Measurements from ENCODE around the gene APPL2.

The APPL2 gene

DNA sequence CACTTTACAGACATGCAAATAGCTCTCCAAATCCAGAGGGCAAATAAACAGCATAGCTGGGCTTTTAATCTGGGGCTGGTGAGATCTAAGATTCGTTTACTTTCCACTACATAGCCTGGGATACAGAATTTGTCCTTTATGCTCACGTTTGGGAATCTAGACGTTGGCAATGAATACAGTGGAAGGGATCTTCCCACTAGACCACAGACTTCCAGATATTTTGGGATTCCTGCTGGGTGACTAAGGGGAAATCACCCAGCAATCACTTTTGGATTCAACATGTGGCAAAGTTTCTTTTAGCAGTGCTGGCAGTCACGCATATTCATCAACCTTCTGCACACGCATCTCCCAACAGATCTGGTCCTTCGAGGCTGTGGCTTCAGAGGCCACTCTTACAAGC, 23.5 kb downstream of the APPL2 start:
- H3K36me3 ChIP-seq (replicated peaks in 1 of 2; ENCODE audit: control insufficient read depth in 2 of 2, insufficient read depth in 2 of 2, low read length in 2 of 2) = peaks cover 8 to 93% of the 10 kb centered on the region in 2 donors
- H3K9me3 ChIP-seq (replicated peaks in 1 of 2; ENCODE audit: control insufficient read depth in 2 of 2, insufficient read depth in 1 of 2, low read depth in 1 of 2, low read length in 2 of 2) = peaks cover 0 to 3% of the 10 kb centered on the region in 2 donors
- H4K8ac ChIP-seq (ENCODE audit: low read depth, low read length) = no peak overlapping the region
- no peaks in the 10 kb centered on the region for H3K27me3 ChIP-seq (ENCODE audit: control insufficient read depth in 3 of 3, insufficient read depth in 3 of 3, low read depth in 1 of 3, low read length in 3 of 3)
- no peak overlapping the region for H2BK12ac ChIP-seq (ENCODE audit: low read length)
- H3K18ac ChIP-seq (ENCODE audit: low read length) = no peak overlapping the region
- no peak overlapping the region for H4K91ac ChIP-seq (ENCODE audit: low read depth, low read length, poor library complexity)
- H3K4me2 ChIP-seq (ENCODE audit: insufficient read depth, low read length, poor library complexity, severe bottlenecking) = no peak overlapping the region
- no CpG with 5 or more reads among the region's 6 CpGs for WGBS, 2 donors (ENCODE audit: extremely low coverage in 2 of 2, insufficient read length in 2 of 2, insufficient replicate concordance in 1 of 2)
- DNase-seq (ENCODE audit: low spot score) = no peak
- H2BK120ac ChIP-seq (ENCODE audit: low read depth, low read length) = no peak overlapping the region
- no peak overlapping the region for H3K27ac ChIP-seq (replicated peaks; ENCODE audit: low read length)
- no peak overlapping the region for H3K14ac ChIP-seq (ENCODE audit: low read length)
- H2AFZ ChIP-seq (ENCODE audit: low read length) = no peak overlapping the region
- no peaks in the 10 kb centered on the region for H3K79me1 ChIP-seq (ENCODE audit: low read depth, low read length)
- no peak overlapping the region for H2AK5ac ChIP-seq (ENCODE audit: low read depth, low read length)
- H2BK5ac ChIP-seq (ENCODE audit: low read length) = no peak overlapping the region
- H3K4ac ChIP-seq (ENCODE audit: low read length) = no peak overlapping the region
- no peak overlapping the region for H2BK15ac ChIP-seq (ENCODE audit: low read length)
- no peak overlapping the region for H3K9ac ChIP-seq (ENCODE audit: low read depth, low read length, poor library complexity)
- H3K4me1 ChIP-seq (ENCODE audit: control insufficient read depth in 2 of 2, insufficient read depth in 1 of 2, low read depth in 1 of 2, low read length in 2 of 2) = no peaks in the 10 kb centered on the region
- H3K23ac ChIP-seq (ENCODE audit: low read depth, low read length, poor library complexity) = no peak overlapping the region
- H3K4me3 ChIP-seq (ENCODE audit: low read length in 2 of 2) = no peak overlapping the region

GRCh38 chr12:105209091-105209490, 26.9 kb downstream of the APPL2 start:
- Histone ChIP-seq H2BK12ac (ENCODE audit: low read length) (no peak overlapping the region), H4K8ac (ENCODE audit: low read depth, low read length) (no peak overlapping the region), H2AFZ (ENCODE audit: low read length) (no peak overlapping the region), H3K79me1 (ENCODE audit: low read depth, low read length) (no peaks in the 10 kb centered on the region), H3K4me2 (ENCODE audit: insufficient read depth, low read length, poor library complexity, severe bottlenecking) (no peak overlapping the region), H2BK15ac (ENCODE audit: low read length) (no peak overlapping the region), H3K4me3 (ENCODE audit: low read length in 2 of 2) (no peak overlapping the region), H3K27ac (replicated peaks; ENCODE audit: low read length) (no peak overlapping the region), H3K4me1 (ENCODE audit: control insufficient read depth in 2 of 2, insufficient read depth in 1 of 2, low read depth in 1 of 2, low read length in 2 of 2) (no peaks in the 10 kb centered on the region), H2AK5ac (ENCODE audit: low read depth, low read length) (no peak overlapping the region), H4K91ac (ENCODE audit: low read depth, low read length, poor library complexity) (no peak overlapping the region), H3K9me3 (replicated peaks in 1 of 2; ENCODE audit: control insufficient read depth in 2 of 2, insufficient read depth in 1 of 2, low read depth in 1 of 2, low read length in 2 of 2) (no peaks in the 10 kb centered on the region), H3K9ac (ENCODE audit: low read depth, low read length, poor library complexity) (no peak overlapping the region), H2BK5ac (ENCODE audit: low read length) (no peak overlapping the region), H2BK120ac (ENCODE audit: low read depth, low read length) (no peak overlapping the region), H3K27me3 (ENCODE audit: control insufficient read depth in 3 of 3, insufficient read depth in 3 of 3, low read depth in 1 of 3, low read length in 3 of 3) (no peaks in the 10 kb centered on the region), H3K18ac (ENCODE audit: low read length) (no peak overlapping the region), H3K4ac (ENCODE audit: low read length) (no peak overlapping the region), H3K14ac (ENCODE audit: low read length) (no peak overlapping the region), H3K23ac (ENCODE audit: low read depth, low read length, poor library complexity) (no peak overlapping the region), H3K36me3 (replicated peaks in 1 of 2; ENCODE audit: control insufficient read depth in 2 of 2, insufficient read depth in 2 of 2, low read length in 2 of 2) (peaks cover 22 to 93% of the 10 kb centered on the region in 2 donors)
- no peak for DNase-seq (ENCODE audit: low spot score)
- no CpG with 5 or more reads among the region's 3 CpGs for WGBS, 2 donors (ENCODE audit: extremely low coverage in 2 of 2, insufficient read length in 2 of 2, insufficient replicate concordance in 1 of 2)

GRCh38 chr12:105206686-105207374, 29.1 kb downstream of the APPL2 start:
- H3K23ac ChIP-seq (ENCODE audit: low read depth, low read length, poor library complexity) = no peak overlapping the region
- no peaks in the 10 kb centered on the region for H3K4me1 ChIP-seq (ENCODE audit: control insufficient read depth in 2 of 2, insufficient read depth in 1 of 2, low read depth in 1 of 2, low read length in 2 of 2)
- no peak for DNase-seq (ENCODE audit: low spot score)
- no peak overlapping the region for H2AK5ac ChIP-seq (ENCODE audit: low read depth, low read length)
- H3K27me3 ChIP-seq (ENCODE audit: control insufficient read depth in 3 of 3, insufficient read depth in 3 of 3, low read depth in 1 of 3, low read length in 3 of 3) = no peaks in the 10 kb centered on the region
- H2BK5ac ChIP-seq (ENCODE audit: low read length) = no peak overlapping the region
- H3K4ac ChIP-seq (ENCODE audit: low read length) = no peak overlapping the region
- no peak overlapping the region for H4K8ac ChIP-seq (ENCODE audit: low read depth, low read length)
- no CpG with 5 or more reads among the region's 16 CpGs for WGBS, 2 donors (ENCODE audit: extremely low coverage in 2 of 2, insufficient read length in 2 of 2, insufficient replicate concordance in 1 of 2)
- H3K4me3 ChIP-seq (ENCODE audit: low read length in 2 of 2) = no peak overlapping the region
- no peak overlapping the region for H3K14ac ChIP-seq (ENCODE audit: low read length)
- H3K18ac ChIP-seq (ENCODE audit: low read length) = no peak overlapping the region
- H3K27ac ChIP-seq (replicated peaks; ENCODE audit: low read length) = no peak overlapping the region
- H3K79me1 ChIP-seq (ENCODE audit: low read depth, low read length) = no peaks in the 10 kb centered on the region
- H3K9me3 ChIP-seq (replicated peaks in 1 of 2; ENCODE audit: control insufficient read depth in 2 of 2, insufficient read depth in 1 of 2, low read depth in 1 of 2, low read length in 2 of 2) = no peaks in the 10 kb centered on the region
- no peak overlapping the region for H3K9ac ChIP-seq (ENCODE audit: low read depth, low read length, poor library complexity)
- no peak overlapping the region for H3K4me2 ChIP-seq (ENCODE audit: insufficient read depth, low read length, poor library complexity, severe bottlenecking)
- no peak overlapping the region for H4K91ac ChIP-seq (ENCODE audit: low read depth, low read length, poor library complexity)
- H2AFZ ChIP-seq (ENCODE audit: low read length) = no peak overlapping the region
- H2BK15ac ChIP-seq (ENCODE audit: low read length) = no peak overlapping the region
- peaks cover 25 to 96% of the 10 kb centered on the region in 2 donors for H3K36me3 ChIP-seq (replicated peaks in 1 of 2; ENCODE audit: control insufficient read depth in 2 of 2, insufficient read depth in 2 of 2, low read length in 2 of 2)
- H2BK12ac ChIP-seq (ENCODE audit: low read length) = no peak overlapping the region
- H2BK120ac ChIP-seq (ENCODE audit: low read depth, low read length) = no peak overlapping the region

DNA sequence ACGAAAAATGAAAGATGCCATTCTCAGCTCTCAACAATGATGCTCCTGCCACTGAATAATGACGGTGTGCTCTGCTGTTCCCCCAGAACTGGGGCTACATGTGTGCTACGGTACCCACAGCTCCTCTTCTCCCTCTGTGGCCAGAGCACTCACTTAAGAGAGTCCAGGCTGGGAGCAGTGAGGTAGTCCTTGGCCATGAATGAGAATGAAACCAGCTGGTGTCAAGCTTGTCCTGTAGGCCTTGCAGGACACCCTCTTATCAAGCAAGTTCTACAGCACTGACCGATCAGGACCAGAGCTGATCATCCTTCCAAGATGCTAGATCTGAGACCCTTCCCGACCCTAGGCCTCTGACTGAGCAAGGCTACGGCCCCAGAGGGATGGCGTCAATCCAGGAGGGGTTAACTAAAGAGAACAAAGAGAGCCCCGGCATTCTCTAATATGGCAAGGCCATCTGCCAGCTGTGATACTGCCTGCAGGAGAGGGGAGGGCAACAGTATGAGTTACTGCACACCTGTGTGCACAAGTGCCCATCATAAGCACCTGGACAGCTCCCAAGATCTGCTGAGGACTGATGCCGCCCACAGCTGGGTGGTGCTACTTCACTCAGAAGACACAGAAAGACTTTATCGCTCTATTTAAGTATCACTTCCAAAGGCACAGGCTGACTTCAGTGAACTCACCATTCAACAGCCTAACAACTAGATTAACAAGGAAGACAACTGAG, 30.5 kb downstream of the APPL2 start:
- H2BK12ac ChIP-seq (ENCODE audit: low read length) = no peak overlapping the region
- H3K4me2 ChIP-seq (ENCODE audit: insufficient read depth, low read length, poor library complexity, severe bottlenecking) = no peak overlapping the region
- H3K27me3 ChIP-seq (ENCODE audit: control insufficient read depth in 3 of 3, insufficient read depth in 3 of 3, low read depth in 1 of 3, low read length in 3 of 3) = no peaks in the 10 kb centered on the region
- no peak for DNase-seq (ENCODE audit: low spot score)
- peaks cover 23 to 97% of the 10 kb centered on the region in 2 donors for H3K36me3 ChIP-seq (replicated peaks in 1 of 2; ENCODE audit: control insufficient read depth in 2 of 2, insufficient read depth in 2 of 2, low read length in 2 of 2)
- no peak overlapping the region for H3K14ac ChIP-seq (ENCODE audit: low read length)
- no CpG with 5 or more reads among the region's 10 CpGs for WGBS, 2 donors (ENCODE audit: extremely low coverage in 2 of 2, insufficient read length in 2 of 2, insufficient replicate concordance in 1 of 2)
- H2BK120ac ChIP-seq (ENCODE audit: low read depth, low read length) = no peak overlapping the region
- no peak overlapping the region for H2BK5ac ChIP-seq (ENCODE audit: low read length)
- no peak overlapping the region for H3K4me3 ChIP-seq (ENCODE audit: low read length in 2 of 2)
- no peak overlapping the region for H3K9ac ChIP-seq (ENCODE audit: low read depth, low read length, poor library complexity)
- H3K27ac ChIP-seq (replicated peaks; ENCODE audit: low read length) = no peak overlapping the region
- H3K18ac ChIP-seq (ENCODE audit: low read length) = no peak overlapping the region
- no peaks in the 10 kb centered on the region for H3K9me3 ChIP-seq (replicated peaks in 1 of 2; ENCODE audit: control insufficient read depth in 2 of 2, insufficient read depth in 1 of 2, low read depth in 1 of 2, low read length in 2 of 2)
- peak overlapping the region; percentile 17 for H4K8ac ChIP-seq (ENCODE audit: low read depth, low read length)
- no peak overlapping the region for H3K4ac ChIP-seq (ENCODE audit: low read length)
- no peak overlapping the region for H2AK5ac ChIP-seq (ENCODE audit: low read depth, low read length)
- peaks cover 0 to 2% of the 10 kb centered on the region in 2 donors for H3K4me1 ChIP-seq (ENCODE audit: control insufficient read depth in 2 of 2, insufficient read depth in 1 of 2, low read depth in 1 of 2, low read length in 2 of 2)
- H3K79me1 ChIP-seq (ENCODE audit: low read depth, low read length) = no peaks in the 10 kb centered on the region
- no peak overlapping the region for H3K23ac ChIP-seq (ENCODE audit: low read depth, low read length, poor library complexity)
- H4K91ac ChIP-seq (ENCODE audit: low read depth, low read length, poor library complexity) = no peak overlapping the region
- no peak overlapping the region for H2AFZ ChIP-seq (ENCODE audit: low read length)
- no peak overlapping the region for H2BK15ac ChIP-seq (ENCODE audit: low read length)

Data from neuronal stem cell (in vitro differentiated cells).